HepG2 (cell line): ENCODE data around the gene PGGT1B. TPM values are rescaled to one million over a fixed set of nuclear protein-coding genes. Genes with fewer than 3 reads are reported as not detected.

Experiments used
- ATAC-seq: fragments of 200-7000 bp; cut with Tn5 transposase; 3 replicates; pipeline ENCODE4 v1.9.1; 2020; ENCODE audit warnings: mild to moderate bottlenecking, moderate library complexity
- Bru-seq: library from RNA; stranded (reverse); fragments of 400-500 nt; gene quantifications from one replicate; lab custom pipeline; 2021; lab: Mats Ljungman, UMichigan
- BruChase-seq, 2 experiments: library from RNA; stranded (reverse); fragments of 400-500 nt; gene quantifications; one replicate each; lab custom pipeline; 2021; lab: Mats Ljungman, UMichigan
- BruUV-seq: library from RNA; stranded (reverse); fragments of 400-500 nt; replicated peaks from 2 replicates; lab custom pipeline; 2021; lab: Mats Ljungman, UMichigan
- CTCF ChIA-PET: fragments of 300-600 bp; formaldehyde crosslinking; extraction: SDS; loops from one replicate; lab custom pipeline; 2021; ENCODE audit warnings: low total read pairs, inconsistent platforms, low intra/inter-chr PET ratio; lab: Yijun Ruan, JAX
- POLR2A ChIA-PET: fragments of 350-600 bp; sonication (Branson Sonifier 250); formaldehyde crosslinking; loops from one replicate; lab custom pipeline; 2020; ENCODE audit warnings: antibody characterized with exemption, inconsistent platforms; lab: Yijun Ruan, JAX
- DNase-seq: peaks from one replicate; pipeline ENCODE4 v3.0.0-alpha.2; 2015; ENCODE audit warnings: low spot score
- FAIRE-seq: peaks from 3 replicates; lab custom pipeline; 2011; peaks lifted over from hg19 to GRCh38; lab: Jason Lieb, UNC
- H2AFZ ChIP-seq: one replicate; pipeline ENCODE4 v1.6.1; 2011; ENCODE audit warnings: low read length, inconsistent platforms
- H3K27ac ChIP-seq: fragments of 300-600 bp; 3 replicates; pipeline ENCODE4 v1.8.0; 2011; ENCODE audit warnings: mixed run types, mild to moderate bottlenecking, mixed read lengths, low read length, inconsistent platforms; ENCODE audit not compliant: insufficient read depth; ENCODE audit errors: extremely low read length
- H3K27me3 ChIP-seq, 2 experiments: fragments of 200-600 bp in 1 of 2; 2 replicates in 1 of 2; 3 replicates in 1 of 2; pipeline versions ENCODE4 v1.6.0 to v1.8.0; 2011; ENCODE audit warnings: low read length in 2 of 2, mild to moderate bottlenecking in 2 of 2, moderate library complexity in 2 of 2, inconsistent platforms in 1 of 2; ENCODE audit not compliant: insufficient read depth in 2 of 2, control insufficient read depth in 1 of 2
- H3K36me3 ChIP-seq, 2 experiments: fragments of 200-600 bp in 1 of 2; replicated peaks in 1 of 2; 2 replicates in 1 of 2; 3 replicates in 1 of 2; pipeline versions ENCODE4 v1.5.1 to v1.8.0; 2011; ENCODE audit warnings: low read length in 2 of 2, inconsistent platforms in 1 of 2; ENCODE audit not compliant: insufficient read depth in 2 of 2, control insufficient read depth in 1 of 2
- H3K4me1 ChIP-seq: 2 replicates; pipeline ENCODE4 v1.5.1; 2012; ENCODE audit warnings: low read length, inconsistent platforms; ENCODE audit not compliant: insufficient read depth
- H3K4me2 ChIP-seq: 2 replicates; pipeline ENCODE4 v1.6.0; 2011; ENCODE audit warnings: low read depth, low read length, inconsistent platforms
- H3K4me3 ChIP-seq, 3 experiments: fragments of 200-600 bp in 1 of 3; sonication (generic), shearing (Covaris generic) in 1 of 3; replicated peaks in 1 of 3; 2 replicates each; pipeline ENCODE4 v1.5.1; 2011 to 2016; ENCODE audit warnings: low read length in 3 of 3, inconsistent platforms in 2 of 3, low read depth in 2 of 3, mild to moderate bottlenecking in 2 of 3, control low read depth in 1 of 3, mixed read lengths in 1 of 3; ENCODE audit not compliant: insufficient read depth in 1 of 3
- H3K79me2 ChIP-seq: one replicate; pipeline ENCODE4 v1.6.1; 2011; ENCODE audit warnings: low read length, inconsistent platforms; ENCODE audit not compliant: insufficient read depth
- H3K9ac ChIP-seq: 2 replicates; pipeline ENCODE4 v1.6.0; 2011; ENCODE audit warnings: mild to moderate bottlenecking, low read depth, low read length, inconsistent platforms; ENCODE audit not compliant: insufficient read depth
- H3K9me3 ChIP-seq: 2 replicates; pipeline ENCODE4 v1.5.1; 2012; ENCODE audit warnings: mild to moderate bottlenecking, low read length
- H4K20me1 ChIP-seq: 2 replicates; pipeline ENCODE4 v1.6.0; 2011; ENCODE audit warnings: inconsistent platforms, mild to moderate bottlenecking, low read length, moderate library complexity; ENCODE audit not compliant: insufficient read depth
- CCDC6 ChIP-seq: sonication (generic); formaldehyde crosslinking; IDR thresholded peaks from 2 replicates; pipeline ENCODE4 v1.8.1; 2022; ENCODE audit warnings: mild to moderate bottlenecking, missing genetic modification reagents, moderate library complexity
- FOXA3 ChIP-seq: IDR thresholded peaks from 2 replicates; pipeline ENCODE4 v1.6.1; 2016; ENCODE audit warnings: missing genetic modification reagents, missing compliant biosample characterization
- MIER2 ChIP-seq: IDR thresholded peaks from 2 replicates; pipeline ENCODE4 v1.6.1; 2016; ENCODE audit warnings: missing biosample characterization, missing genetic modification reagents
- MNT ChIP-seq: fragments of 450-650 bp; IDR thresholded peaks from 2 replicates; pipeline ENCODE4 v1.6.1; 2016
- SCMH1 ChIP-seq: sonication (generic); formaldehyde crosslinking; IDR thresholded peaks from 2 replicates; pipeline ENCODE4 v1.9.0; 2021; ENCODE audit warnings: missing genetic modification reagents, mild to moderate bottlenecking, borderline replicate concordance
- TCF7L2 ChIP-seq: IDR thresholded peaks from 2 replicates; pipeline ENCODE4 v1.6.1; 2011; ENCODE audit warnings: mild to moderate bottlenecking, low read depth, low read length, moderate library complexity
- TRIM22 ChIP-seq: fragments of 450-650 bp; IDR thresholded peaks from 2 replicates; pipeline ENCODE4 v1.6.1; 2017
- ZFP62 ChIP-seq: sonication (generic); formaldehyde crosslinking; IDR thresholded peaks from 2 replicates; pipeline ENCODE4 v1.4.0; 2020; ENCODE audit warnings: missing genetic modification reagents
- ZNF317 ChIP-seq: sonication (generic); formaldehyde crosslinking; IDR thresholded peaks from 2 replicates; pipeline ENCODE4 v1.5.0; 2020; ENCODE audit warnings: mild to moderate bottlenecking, missing genetic modification reagents
- ZNF441 ChIP-seq: sonication (generic); formaldehyde crosslinking; IDR thresholded peaks from 2 replicates; pipeline ENCODE4 v1.7.0; 2021; ENCODE audit warnings: missing genetic modification reagents, borderline replicate concordance
- ZNF652 ChIP-seq: IDR thresholded peaks from 2 replicates; pipeline ENCODE4 v1.6.1; 2016; ENCODE audit warnings: low read depth, borderline replicate concordance
- ZNF713 ChIP-seq: sonication (generic); formaldehyde crosslinking; IDR thresholded peaks from 2 replicates; pipeline ENCODE4 v1.4.0; 2020; ENCODE audit warnings: mild to moderate bottlenecking, missing genetic modification reagents
- WGBS: methylation state at CpG from one replicate; pipeline ENCODE4 v1.1.6; 2017; ENCODE audit warnings: low lambda C conversion rate; 5-methylcytosine and 5-hydroxymethylcytosine counted together
- in situ Hi-C: cut with HindIII; loops from 2 replicates; pipeline ENCODE4 v1.10.0; 2017; ENCODE audit warnings: low pct_unique_long_range_greater_than_20kb; ENCODE audit not compliant: extremely low pct_ligation_motif_present
- intact Hi-C: fragments of 100-400 bp; cut with micrococcal nuclease; formaldehyde crosslinking; loops from one replicate; pipeline ENCODE4 v1.10.0; 2022; ENCODE audit not compliant: unreplicated experiment
- long read RNA-seq, 2 experiments: library from RNA in 1 of 2; library from polyadenylated mRNA in 1 of 2; stranded (forward) in 1 of 2; unstranded in 1 of 2; transcript quantifications; one replicate each; pipeline ENCODE4 v2.0.0, GENCODE V29; 2019 to 2022
- polyA minus RNA-seq, 3 experiments: library from RNA; depleted of rRNA, polyadenylated mRNA; stranded (reverse); fragments of >200 nt; gene quantifications; 2 replicates each; pipeline ENCODE4 v1.2.3, GENCODE V29; 2011; ENCODE audit warnings: low replicate concordance in 1 of 3
- polyA plus RNA-seq, 8 experiments: library from polyadenylated mRNA; depleted of rRNA in 3 of 8; stranded (reverse) in 7 of 8; unstranded in 1 of 8; fragments of >200 nt; fragmentation: Illumina TruSeq in 4 of 8; extraction: Trizol in 4 of 8; gene quantifications; 2 replicates each; pipeline versions ENCODE4 v1.2.1 to v1.2.3, GENCODE V29; 2011 to 2016; ENCODE audit warnings: low read depth in 4 of 8, missing spikeins in 1 of 8, mixed read lengths in 1 of 8; ENCODE audit not compliant: insufficient read depth in 1 of 8
- total RNA-seq, 5 experiments: library from RNA; depleted of rRNA; stranded (reverse); fragments of >200 nt; fragmentation: Illumina TruSeq; extraction: Trizol; gene quantifications; 2 replicates each; pipeline ENCODE4 v1.2.3, GENCODE V29; 2016; ENCODE audit warnings: low read depth in 1 of 5
- TF ChIP-seq, protein P1 (sequence below): sonication (generic); formaldehyde crosslinking; conservative IDR thresholded peaks from 2 replicates; pipeline ENCODE4 v1.8.0; 2022; ENCODE audit warnings: missing genetic modification reagents

PGGT1B gene
- total RNA-seq (2016; rRNA removed; fragmentation: Illumina TruSeq; extraction: Trizol) = 42.7 and 72.3 TPM in 2 replicates
- 6.9 and 11.3 TPM in 2 replicates for total RNA-seq (2016; cell fraction: cytosol; rRNA removed; fragmentation: Illumina TruSeq; extraction: Trizol; ENCODE audit: low read depth)
- total RNA-seq (2016; cell fraction: insoluble cytoplasmic fraction; rRNA removed; fragmentation: Illumina TruSeq; extraction: Trizol) = 42.3 and 71.1 TPM in 2 replicates
- 11.0 and 14.9 TPM in 2 replicates for total RNA-seq (2016; cell fraction: membrane; rRNA removed; fragmentation: Illumina TruSeq; extraction: Trizol)
- total RNA-seq (2016; cell fraction: nucleus; rRNA removed; fragmentation: Illumina TruSeq; extraction: Trizol) = 30.4 and 38.7 TPM in 2 replicates
- polyA plus RNA-seq (2011; rRNA removed) = 2.4 and 2.9 TPM in 2 replicates
- polyA plus RNA-seq (2011; cell fraction: cytosol; rRNA removed) = 0.98 and 1.6 TPM in 2 replicates
- 2.6 and 3.5 TPM in 2 replicates for polyA plus RNA-seq (2011; cell fraction: nucleus; rRNA removed)
- 13.0 and 18.1 TPM in 2 replicates for polyA plus RNA-seq (2012)
- polyA plus RNA-seq (2016; cell fraction: cytosol; fragmentation: Illumina TruSeq; extraction: Trizol; ENCODE audit: low read depth) = 1.2 TPM in 2 replicates
- polyA plus RNA-seq (2016; cell fraction: insoluble cytoplasmic fraction; fragmentation: Illumina TruSeq; extraction: Trizol; ENCODE audit: low read depth) = 36.6 and 42.3 TPM in 2 replicates
- polyA plus RNA-seq (2016; cell fraction: membrane; fragmentation: Illumina TruSeq; extraction: Trizol; ENCODE audit: low read depth) = 3.0 and 3.3 TPM in 2 replicates
- 15.9 and 18.8 TPM in 2 replicates for polyA plus RNA-seq (2016; cell fraction: nucleus; fragmentation: Illumina TruSeq; extraction: Trizol; ENCODE audit: insufficient read depth, low read depth)
- 18.2 and 26.2 TPM in 2 replicates for polyA minus RNA-seq (2011; rRNA and poly(A)+ RNA removed; ENCODE audit: low replicate concordance)
- polyA minus RNA-seq (2011; cell fraction: cytosol; rRNA and poly(A)+ RNA removed) = 4.9 and 5.5 TPM in 2 replicates
- polyA minus RNA-seq (2011; cell fraction: nucleus; rRNA and poly(A)+ RNA removed) = 56.8 and 69.8 TPM in 2 replicates
- Bru-seq, nascent RNA = percentile 85 among the genes with signal in this experiment
- BruChase-seq, experiment 1, labeled RNA remaining after a 6-hour chase = percentile 78 among the genes with signal in this experiment
- BruChase-seq, experiment 2, labeled RNA remaining after a 2-hour chase = percentile 81 among the genes with signal in this experiment
- long read RNA-seq, experiment 1, full-length matches to known transcripts = 19 of 25 reads
- long read RNA-seq, experiment 1, partial matches to known transcripts = 1 of 25 reads
- long read RNA-seq, experiment 1, other reads (novel, unspliced or antisense) = 5 of 25 reads
- long read RNA-seq, experiment 2, full-length matches to known transcripts = 2 of 25 reads
- long read RNA-seq, experiment 2, partial matches to known transcripts = 1 of 25 reads
- long read RNA-seq, experiment 2, other reads (novel, unspliced or antisense) = 22 of 25 reads

GRCh38 chr5:115262321-115263077 lies at the start of gene PGGT1B:
Gene PGGT1B (minus strand): TSS chr5:115262877. CDS start chr5:115262851, 26 bp downstream.
- H3K4me1 ChIP-seq = peaks cover 32% of the 10 kb centered on the region
- no peaks in the 10 kb centered on the region for H3K9me3 ChIP-seq
- H3K27ac ChIP-seq = peak within 1 kb of the TSS; percentile 81
- no peaks in the 10 kb centered on the region; the same call in 1 of the 2 replicates for H4K20me1 ChIP-seq
- H3K27me3 ChIP-seq = no peaks in the 10 kb centered on the region; a peak in 1 of 5 replicates
- peak within 1 kb of the TSS; percentile 75 to 96 (median 85) for H3K4me3 ChIP-seq
- H3K79me2 ChIP-seq = peaks cover 45% of the 10 kb centered on the region
- 6% methylated on average over 16 of the region's 50 CpGs for WGBS
- peak; percentile 58 for DNase-seq
- POLR2A ChIA-PET = interaction anchor here (0.9 to 1.8 kb wide), 5 partner anchors 20 to 282 kb away, joined by 3 to 8 read pairs (median 3); partner anchors contain the start of genes CCDC112 and FEM1C
- in situ Hi-C loops = no loop called here
- intact Hi-C loops = loop anchor here (2.0 kb wide), 1 partner anchor 34 kb away; the partner anchor contains the start of gene CCDC112
- FAIRE-seq = no peak
- H3K9ac ChIP-seq = peak within 1 kb of the TSS; percentile 81
- peak; percentile 100 for ATAC-seq
- peak within 1 kb of the TSS; percentile 96 for H2AFZ ChIP-seq
- H3K4me2 ChIP-seq = peak within 1 kb of the TSS; percentile 85
- CTCF ChIA-PET = no interaction called here
- BruUV-seq = TSS peak; percentile 58
- H3K36me3 ChIP-seq = no peaks in the 10 kb centered on the region
- TF ChIP-seq MIER2 (CRISPR knock-in tag) (peak; percentile 28; the same call in 1 of the 2 replicates), TCF7L2 (no peak), ZNF441 (CRISPR knock-in tag) (0 out of 2 replicates have a peak, but pooled peaks have one; percentile 11), TRIM22 (no peak), ZFP62 (CRISPR knock-in tag) (no peak), ZNF652 (CRISPR knock-in tag) (no peak), ZNF317 (no peak), CCDC6 (CRISPR knock-in tag) (no peak), SCMH1 (CRISPR knock-in tag) (no peak), ZNF713 (CRISPR knock-in tag) (no peak), MNT (no peak), FOXA3 (CRISPR knock-in tag) (no peak; the same call in 1 of the 2 replicates)
- TF ChIP-seq, protein P1, sequence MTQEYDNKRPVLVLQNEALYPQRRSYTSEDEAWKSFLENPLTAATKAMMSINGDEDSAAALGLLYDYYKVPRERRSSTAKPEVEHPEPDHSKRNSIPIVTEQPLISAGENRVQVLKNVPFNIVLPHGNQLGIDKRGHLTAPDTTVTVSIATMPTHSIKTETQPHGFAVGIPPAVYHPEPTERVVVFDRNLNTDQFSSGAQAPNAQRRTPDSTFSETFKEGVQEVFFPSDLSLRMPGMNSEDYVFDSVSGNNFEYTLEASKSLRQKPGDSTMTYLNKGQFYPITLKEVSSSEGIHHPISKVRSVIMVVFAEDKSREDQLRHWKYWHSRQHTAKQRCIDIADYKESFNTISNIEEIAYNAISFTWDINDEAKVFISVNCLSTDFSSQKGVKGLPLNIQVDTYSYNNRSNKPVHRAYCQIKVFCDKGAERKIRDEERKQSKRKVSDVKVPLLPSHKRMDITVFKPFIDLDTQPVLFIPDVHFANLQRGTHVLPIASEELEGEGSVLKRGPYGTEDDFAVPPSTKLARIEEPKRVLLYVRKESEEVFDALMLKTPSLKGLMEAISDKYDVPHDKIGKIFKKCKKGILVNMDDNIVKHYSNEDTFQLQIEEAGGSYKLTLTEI (CRISPR knock-in tag) = no peak
